Activated naive CD4-positive, alpha-beta T cell treated with anti-CD3 and anti-CD28 coated beads, Interleukin-2, amount 10 ng/mL, durations not matched to agents 7 days and 5 days (primary cell): ENCODE measurements around the gene ZNF598.
"Not testable (repeated sequence)": the region's sequence is repeated elsewhere in the genome, so short reads cannot be mapped to it uniquely, and the experiment has no call there.

ENCODE experiments used
- CTCF ChIA-PET: fragments of 350-600 bp; sonication (Branson Sonifier 250); formaldehyde crosslinking; loops from one replicate; lab custom pipeline; 2021; ENCODE audit warnings: antibody characterized with exemption; lab: Charles Lee
- DNase-seq: peaks from one replicate; pipeline ENCODE4 v3.0.0-alpha.2; 2020
- H3K27ac Mint-ChIP-seq: one replicate; pipeline ENCODE4 v1.8.0; 2021; ENCODE audit warnings: mild to moderate bottlenecking, moderate library complexity, mixed read lengths
- H3K27me3 Mint-ChIP-seq: one replicate; pipeline ENCODE4 v1.8.0; 2021; ENCODE audit warnings: mild to moderate bottlenecking, mixed read lengths
- H3K36me3 Mint-ChIP-seq: one replicate; pipeline ENCODE4 v1.8.0; 2021; ENCODE audit warnings: mixed read lengths
- H3K4me1 Mint-ChIP-seq: one replicate; pipeline ENCODE4 v1.8.0; 2021; ENCODE audit warnings: mixed read lengths
- H3K4me3 Mint-ChIP-seq: one replicate; pipeline ENCODE4 v1.8.0; 2021; ENCODE audit warnings: mild to moderate bottlenecking, moderate library complexity, mixed read lengths
- H3K9me3 Mint-ChIP-seq: one replicate; pipeline ENCODE4 v1.8.0; 2021; ENCODE audit warnings: mixed read lengths

The ZNF598 gene

GRCh38 chr16:2036200-2036966 lies 26.8 kb upstream of the ZNF598 start:
- Mint-ChIP-seq H3K9me3 (no peaks in the 10 kb centered on the region), H3K27ac (no peak overlapping the region), H3K4me3 (no peak overlapping the region), H3K4me1 (no peaks in the 10 kb centered on the region), H3K27me3 (peaks cover 14% of the 10 kb centered on the region), H3K36me3 (no peaks in the 10 kb centered on the region)
- no peak for DNase-seq
- CTCF ChIA-PET: no interaction called here

GRCh38 chr16:2035431-2036199 lies 26.0 kb upstream of the ZNF598 start:
- DNase-seq: no peak
- no peaks in the 10 kb centered on the region for H3K9me3 Mint-ChIP-seq
- no peak overlapping the region for H3K27ac Mint-ChIP-seq
- H3K36me3 Mint-ChIP-seq: no peaks in the 10 kb centered on the region
- CTCF ChIA-PET: no interaction called here
- H3K27me3 Mint-ChIP-seq: peaks cover 18% of the 10 kb centered on the region
- H3K4me1 Mint-ChIP-seq: no peaks in the 10 kb centered on the region
- H3K4me3 Mint-ChIP-seq: no peak overlapping the region

GRCh38 chr16:2034696-2035430 lies 25.2 kb upstream of the ZNF598 start:
- H3K27me3 Mint-ChIP-seq: peaks cover 23% of the 10 kb centered on the region
- CTCF ChIA-PET: no interaction called here
- DNase-seq: no peak
- H3K9me3 Mint-ChIP-seq: no peaks in the 10 kb centered on the region
- H3K4me3 Mint-ChIP-seq: no peak overlapping the region
- H3K36me3 Mint-ChIP-seq: no peaks in the 10 kb centered on the region
- H3K27ac Mint-ChIP-seq: no peak overlapping the region
- H3K4me1 Mint-ChIP-seq: no peaks in the 10 kb centered on the region

- H3K4me1 Mint-ChIP-seq, CTCF ChIA-PET, DNase-seq, H3K27ac Mint-ChIP-seq, H3K36me3 Mint-ChIP-seq, H3K4me3 Mint-ChIP-seq, H3K9me3 Mint-ChIP-seq: not testable (repeated sequence)
- peaks cover 28% of the 10 kb centered on the region for H3K27me3 Mint-ChIP-seq
Measured at GRCh38 chr16:2033909-2034695, 24.5 kb upstream of the ZNF598 start.

- CTCF ChIA-PET: interaction anchor here (1.1 kb wide), 1 partner anchor 107 kb away, joined by 3 read pairs; no protein-coding TSS in a partner anchor
- Mint-ChIP-seq H3K36me3 (no peaks in the 10 kb centered on the region), H3K4me3 (no peak overlapping the region), H3K27me3 (peaks cover 36% of the 10 kb centered on the region), H3K27ac (no peak overlapping the region), H3K4me1 (no peaks in the 10 kb centered on the region), H3K9me3 (no peaks in the 10 kb centered on the region)
- DNase-seq: no peak
Measured at GRCh38 chr16:2033057-2033908, 23.7 kb upstream of the ZNF598 start.

- Mint-ChIP-seq H3K4me3 (no peak overlapping the region), H3K36me3 (no peaks in the 10 kb centered on the region), H3K9me3 (no peaks in the 10 kb centered on the region), H3K4me1 (peaks cover 2% of the 10 kb centered on the region), H3K27me3 (peaks cover 44% of the 10 kb centered on the region), H3K27ac (no peak overlapping the region)
- no peak for DNase-seq
- CTCF ChIA-PET: interaction anchor here (1.1 to 1.4 kb wide), 2 partner anchors 9 to 108 kb away, joined by 3 read pairs; no protein-coding TSS in a partner anchor
Measured at GRCh38 chr16:2032285-2033056, 22.9 kb upstream of the ZNF598 start.

- Mint-ChIP-seq H3K9me3 (no peaks in the 10 kb centered on the region), H3K4me3 (no peak overlapping the region), H3K27me3 (peaks cover 56% of the 10 kb centered on the region), H3K36me3 (no peaks in the 10 kb centered on the region), H3K4me1 (peaks cover 4% of the 10 kb centered on the region), H3K27ac (no peak overlapping the region)
- DNase-seq: no peak
- CTCF ChIA-PET: no interaction called here
Measured at GRCh38 chr16:2031081-2031577, 21.5 kb upstream of the ZNF598 start.

GRCh38 chr16:2030036-2030435 lies 20.4 kb upstream of the ZNF598 start:
- peaks cover 67% of the 10 kb centered on the region for H3K27me3 Mint-ChIP-seq
- H3K36me3 Mint-ChIP-seq: no peaks in the 10 kb centered on the region
- H3K4me3 Mint-ChIP-seq: no peak overlapping the region
- H3K4me1 Mint-ChIP-seq: peaks cover 9% of the 10 kb centered on the region
- CTCF ChIA-PET: no interaction called here
- no peak for DNase-seq
- H3K9me3 Mint-ChIP-seq: no peaks in the 10 kb centered on the region
- H3K27ac Mint-ChIP-seq: no peak overlapping the region

- Mint-ChIP-seq H3K4me3 (no peak overlapping the region), H3K27ac (no peak overlapping the region), H3K27me3 (peaks cover 66% of the 10 kb centered on the region), H3K4me1 (peaks cover 10% of the 10 kb centered on the region), H3K36me3 (no peaks in the 10 kb centered on the region), H3K9me3 (no peaks in the 10 kb centered on the region)
- no peak for DNase-seq
- CTCF ChIA-PET: interaction anchor here (1.5 kb wide), 1 partner anchor 111 kb away, joined by 4 read pairs; no protein-coding TSS in a partner anchor
Measured at GRCh38 chr16:2029350-2029749, 19.7 kb upstream of the ZNF598 start.

- Mint-ChIP-seq H3K27ac (no peak overlapping the region), H3K4me3 (no peak overlapping the region), H3K9me3 (no peaks in the 10 kb centered on the region), H3K27me3 (peaks cover 66% of the 10 kb centered on the region), H3K4me1 (peaks cover 16% of the 10 kb centered on the region), H3K36me3 (no peaks in the 10 kb centered on the region)
- CTCF ChIA-PET: interaction anchor here (1.5 kb wide), 1 partner anchor 112 kb away, joined by 4 read pairs; no protein-coding TSS in a partner anchor
- no peak for DNase-seq
Measured at GRCh38 chr16:2028620-2029220, 19.1 kb upstream of the ZNF598 start.

- Mint-ChIP-seq H3K36me3 (no peaks in the 10 kb centered on the region), H3K9me3 (no peaks in the 10 kb centered on the region), H3K4me3 (no peak overlapping the region), H3K4me1 (peaks cover 19% of the 10 kb centered on the region), H3K27me3 (peaks cover 70% of the 10 kb centered on the region), H3K27ac (no peak overlapping the region)
- CTCF ChIA-PET: interaction anchor here (1.2 to 1.5 kb wide), 2 partner anchors 113 to 119 kb away, joined by 3 to 4 read pairs; no protein-coding TSS in a partner anchor
- DNase-seq: no peak
Measured at GRCh38 chr16:2028146-2028545, 18.5 kb upstream of the ZNF598 start.
